Coronary artery (tissue), 2 donors: ENCODE data around the gene OR3A3.
"Not testable (repeated sequence)": the region's sequence is repeated elsewhere in the genome, so short reads cannot be mapped to it uniquely, and the experiment has no call there.

Source experiments
- DNase-seq: peaks from one replicate; pipeline ENCODE4 v3.0.0-alpha.2; 2017; ENCODE audit warnings: low spot score
- H3K27ac ChIP-seq, 2 donors: fragments of 200-600 bp; sonication (generic); one replicate each; pipeline ENCODE4 v1.5.1; 2016 to 2019
- H3K4me3 ChIP-seq: fragments of 200-600 bp; sonication (generic); 2 replicates; pipeline ENCODE4 v1.5.1; 2016; ENCODE audit warnings: mild to moderate bottlenecking, moderate library complexity
- CTCF ChIP-seq: fragments of 200-600 bp; sonication (generic); IDR thresholded peaks from one replicate; pipeline ENCODE4 v1.5.1; 2019; ENCODE audit warnings: antibody characterized with exemption

The OR3A3 gene

GRCh38 chr17:3440451-3440850, 29.3 kb downstream of the OR3A3 start:
- no peak for DNase-seq
- no peak overlapping the region for H3K4me3 ChIP-seq
- H3K27ac ChIP-seq, result no peak overlapping the region
- no peak for TF ChIP-seq CTCF

- Histone ChIP-seq H3K4me3 (no peak overlapping the region), H3K27ac (no peak overlapping the region)
- no peak for DNase-seq
- no peak for TF ChIP-seq CTCF
These were observed 36.5 kb downstream of the OR3A3 start for GRCh38 chr17:3447625-3448024.

GRCh38 chr17:3448059-3448665, 37.0 kb downstream of the OR3A3 start:
- H3K4me3 ChIP-seq, result no peak overlapping the region
- DNase-seq, result no peak
- TF ChIP-seq CTCF, result no peak
- no peak overlapping the region for H3K27ac ChIP-seq

- H3K4me3 ChIP-seq, H3K27ac ChIP-seq, DNase-seq: not testable (repeated sequence)
These were observed 55.2 kb downstream of the OR3A3 start for GRCh38 chr17:3466355-3466754.

GRCh38 chr17:3469529-3469928, 58.4 kb downstream of the OR3A3 start:
- DNase-seq, result no peak
- no peak overlapping the region for H3K27ac ChIP-seq
- no peak for TF ChIP-seq CTCF
- H3K4me3 ChIP-seq, result no peak overlapping the region

- H3K27ac ChIP-seq, result no peak within 1 kb of the TSS
- TF ChIP-seq CTCF, result no peak
- no peak for DNase-seq
These were observed 60.4 kb downstream of the OR3A3 start, which contains the start of gene SPATA22 for GRCh38 chr17:3471599-3471998. Gene SPATA22 (minus strand): TSS chr17:3471819. CDS start chr17:3469325, 2,494 bp downstream.

GRCh38 chr17:3472137-3472536, 61.0 kb downstream of the OR3A3 start:
- DNase-seq, result no peak
- Histone ChIP-seq H3K27ac (no peak overlapping the region), H3K4me3 (no peak overlapping the region)
- no peak for TF ChIP-seq CTCF

More at GRCh38 chr17:3471599-3471998, 60.4 kb downstream of the OR3A3 start, which contains the start of gene SPATA22:
- no peak within 1 kb of the TSS for H3K4me3 ChIP-seq
